GM12874 (cell line): ENCODE results near the gene PCBD1.

Experiments
- CTCF ChIP-seq: IDR thresholded peaks from 2 replicates; pipeline ENCODE4 v1.5.1; 2011; ENCODE audit warnings: low read depth, mild to moderate bottlenecking, control low read depth, low read length, moderate library complexity; ENCODE audit not compliant: insufficient read depth

PCBD1 gene

DNA sequence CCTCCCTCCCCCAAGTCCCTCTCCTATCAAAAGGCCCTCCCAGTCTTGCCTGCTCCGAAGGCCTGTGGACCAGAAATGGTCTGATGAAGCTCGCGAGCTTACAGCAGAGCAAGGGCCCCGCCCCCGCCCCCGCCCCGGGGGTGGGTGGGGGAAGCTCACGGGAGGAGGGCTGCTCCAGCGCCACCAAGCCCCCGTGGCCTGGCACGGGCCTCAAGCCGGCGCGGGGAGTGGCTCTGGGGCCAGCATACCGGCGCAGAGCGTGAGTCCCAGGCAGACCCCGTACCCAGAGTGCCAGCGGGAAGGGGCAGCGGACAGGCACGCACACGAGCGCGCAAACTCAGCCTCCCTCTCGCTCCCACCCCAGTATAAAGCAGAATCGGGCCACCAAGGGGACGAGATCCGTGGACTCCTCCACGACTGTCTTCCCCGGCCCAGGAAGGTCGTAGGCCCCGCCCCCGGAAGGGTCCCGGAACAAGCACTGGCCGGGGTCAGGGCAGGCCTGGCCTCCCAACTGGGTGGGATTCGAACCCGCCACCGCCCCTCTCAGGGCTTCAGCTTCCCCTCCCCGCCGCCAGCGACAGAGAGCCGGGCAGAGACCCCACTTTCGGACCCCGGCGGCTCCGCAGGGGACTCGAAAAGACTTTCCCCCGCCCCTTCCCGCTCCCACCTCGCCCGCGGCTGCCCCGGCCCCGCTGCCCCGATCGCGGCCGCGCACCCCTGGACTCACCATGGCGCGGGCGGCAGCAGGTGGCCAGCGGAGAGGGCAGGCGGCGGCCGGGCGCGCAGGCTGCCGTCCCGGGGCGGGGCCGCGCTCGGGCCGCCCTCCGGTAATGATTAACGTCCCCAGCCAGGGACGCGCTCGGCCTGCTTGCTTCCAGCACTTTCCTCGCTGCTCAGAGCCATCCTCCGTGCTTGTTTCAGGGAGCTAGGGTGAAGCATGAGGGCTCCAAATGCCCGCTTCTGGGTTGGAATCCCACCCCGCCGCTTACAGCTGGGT lies at the start of gene PCBD1:
Gene PCBD1 (minus strand): TSS at position 762 of the 997 bp plus-strand sequence. CDS start 32 bp downstream, at position 730.
- TF ChIP-seq CTCF, result no peak

DNA sequence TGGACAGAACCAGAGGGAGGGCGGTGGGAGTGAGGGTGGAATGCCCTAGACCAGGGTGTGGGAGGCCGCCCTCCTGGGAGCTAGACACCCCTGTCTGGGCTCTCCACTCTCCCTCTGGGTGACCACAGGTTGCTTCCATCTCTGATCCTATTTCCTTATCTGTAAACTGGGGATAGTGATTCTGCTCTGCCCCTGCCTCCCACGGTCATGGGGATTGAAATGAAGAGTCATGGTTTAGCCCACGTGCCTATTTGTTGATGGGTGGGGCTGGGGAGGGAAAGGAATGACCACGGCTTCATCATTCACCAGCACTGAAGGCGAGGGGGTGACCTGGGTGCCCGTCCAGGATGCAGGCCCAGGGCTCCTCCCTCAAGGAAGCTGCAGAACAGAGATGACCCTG lies 49.3 kb upstream of the PCBD1 start:
- no peak for TF ChIP-seq CTCF

- no peak for TF ChIP-seq CTCF
These were observed 47.7 kb upstream of the PCBD1 start for GRCh38 chr10:70936111-70936510.

DNA sequence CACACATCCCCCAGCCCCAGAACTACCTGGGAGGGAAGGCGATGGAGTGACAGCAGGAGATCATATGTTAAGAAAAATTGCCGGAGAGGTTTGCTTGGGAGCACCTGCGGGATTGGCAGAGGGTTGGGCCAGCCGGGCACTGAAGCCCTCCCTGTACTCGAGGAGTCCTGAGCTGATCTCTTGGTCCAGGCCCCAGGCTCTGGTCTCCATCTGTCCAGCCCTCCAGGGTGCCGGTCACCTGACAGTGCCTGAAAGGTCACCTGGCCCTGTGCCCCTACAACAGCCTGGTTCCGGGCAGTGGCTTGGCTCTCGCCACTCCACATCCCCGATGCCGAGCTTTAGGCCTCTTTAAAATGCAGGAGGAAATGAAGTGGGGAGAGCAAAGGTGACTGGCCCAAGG lies 47.3 kb upstream of the PCBD1 start:
- TF ChIP-seq CTCF, result no peak

- TF ChIP-seq CTCF, result no peak
These were observed 46.8 kb upstream of the PCBD1 start for GRCh38 chr10:70935125-70935625.

GRCh38 chr10:70934701-70935100 lies 46.3 kb upstream of the PCBD1 start:
- no peak for TF ChIP-seq CTCF

- no peak for TF ChIP-seq CTCF
These were observed 44.2 kb upstream of the PCBD1 start for GRCh38 chr10:70932392-70933196.
